WI38 (cell line): ENCODE results near the gene EIF5A.
A peak's percentile ranks its signal among the peaks of the same experiment; 100 is the strongest.

ENCODE experiments used
- H3K4me3 ChIP-seq: 2 replicates; pipeline ENCODE4 v1.5.1; 2011; ENCODE audit warnings: low read depth, mild to moderate bottlenecking, control low read depth, low read length
- TF ChIP-seq, protein P1 (sequence below): IDR thresholded peaks from 2 replicates; pipeline ENCODE4 v1.5.1; 2012; ENCODE audit warnings: low read depth, mild to moderate bottlenecking, control low read depth, low read length

The EIF5A gene

DNA sequence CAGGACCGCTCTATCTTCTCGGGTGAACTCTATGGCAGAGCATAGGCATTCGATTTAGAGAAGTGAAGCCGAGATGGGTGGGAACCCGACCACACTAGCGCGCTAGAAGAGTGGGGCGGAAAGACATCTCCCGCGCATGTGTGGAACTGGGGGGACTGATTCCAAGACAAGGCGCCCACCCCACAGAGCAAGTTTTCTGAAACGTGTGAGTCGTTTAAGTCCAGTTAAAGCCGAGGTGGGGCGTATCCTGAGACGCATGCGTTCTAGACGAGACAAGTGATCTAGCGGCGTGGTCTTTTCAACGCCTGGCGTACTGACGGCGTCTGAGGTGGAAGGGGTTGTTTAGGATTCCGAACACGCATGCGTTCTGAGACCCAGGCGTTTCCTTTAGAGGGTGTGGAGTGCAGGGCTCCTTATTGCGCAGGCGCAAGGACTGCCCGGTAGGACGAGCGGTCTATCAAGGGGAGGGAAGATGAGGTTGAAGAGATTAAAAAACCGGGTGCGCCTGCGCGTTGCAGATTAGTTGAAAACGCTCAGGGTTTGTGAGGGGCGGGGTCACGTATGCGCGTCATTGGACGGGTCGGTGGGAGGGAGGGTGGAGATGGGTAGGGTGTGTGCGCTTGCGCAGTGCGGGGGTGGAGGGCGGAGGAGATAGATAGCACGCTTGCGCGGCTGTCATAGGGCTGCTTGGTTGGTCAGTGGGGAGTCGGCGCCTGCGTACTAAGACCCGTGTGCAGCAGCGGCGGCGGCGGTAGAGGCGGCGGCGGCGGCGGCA, at the start of gene EIF5A:
Gene EIF5A, plus strand, starts transcription at position 718 of the 775 bp plus-strand sequence. CDS start 2,008 bp downstream, outside the sequence.
- peak within 1 kb of the TSS; percentile 98 for H3K4me3 ChIP-seq
- TF ChIP-seq, protein P1, sequence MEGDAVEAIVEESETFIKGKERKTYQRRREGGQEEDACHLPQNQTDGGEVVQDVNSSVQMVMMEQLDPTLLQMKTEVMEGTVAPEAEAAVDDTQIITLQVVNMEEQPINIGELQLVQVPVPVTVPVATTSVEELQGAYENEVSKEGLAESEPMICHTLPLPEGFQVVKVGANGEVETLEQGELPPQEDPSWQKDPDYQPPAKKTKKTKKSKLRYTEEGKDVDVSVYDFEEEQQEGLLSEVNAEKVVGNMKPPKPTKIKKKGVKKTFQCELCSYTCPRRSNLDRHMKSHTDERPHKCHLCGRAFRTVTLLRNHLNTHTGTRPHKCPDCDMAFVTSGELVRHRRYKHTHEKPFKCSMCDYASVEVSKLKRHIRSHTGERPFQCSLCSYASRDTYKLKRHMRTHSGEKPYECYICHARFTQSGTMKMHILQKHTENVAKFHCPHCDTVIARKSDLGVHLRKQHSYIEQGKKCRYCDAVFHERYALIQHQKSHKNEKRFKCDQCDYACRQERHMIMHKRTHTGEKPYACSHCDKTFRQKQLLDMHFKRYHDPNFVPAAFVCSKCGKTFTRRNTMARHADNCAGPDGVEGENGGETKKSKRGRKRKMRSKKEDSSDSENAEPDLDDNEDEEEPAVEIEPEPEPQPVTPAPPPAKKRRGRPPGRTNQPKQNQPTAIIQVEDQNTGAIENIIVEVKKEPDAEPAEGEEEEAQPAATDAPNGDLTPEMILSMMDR, result no peak

DNA sequence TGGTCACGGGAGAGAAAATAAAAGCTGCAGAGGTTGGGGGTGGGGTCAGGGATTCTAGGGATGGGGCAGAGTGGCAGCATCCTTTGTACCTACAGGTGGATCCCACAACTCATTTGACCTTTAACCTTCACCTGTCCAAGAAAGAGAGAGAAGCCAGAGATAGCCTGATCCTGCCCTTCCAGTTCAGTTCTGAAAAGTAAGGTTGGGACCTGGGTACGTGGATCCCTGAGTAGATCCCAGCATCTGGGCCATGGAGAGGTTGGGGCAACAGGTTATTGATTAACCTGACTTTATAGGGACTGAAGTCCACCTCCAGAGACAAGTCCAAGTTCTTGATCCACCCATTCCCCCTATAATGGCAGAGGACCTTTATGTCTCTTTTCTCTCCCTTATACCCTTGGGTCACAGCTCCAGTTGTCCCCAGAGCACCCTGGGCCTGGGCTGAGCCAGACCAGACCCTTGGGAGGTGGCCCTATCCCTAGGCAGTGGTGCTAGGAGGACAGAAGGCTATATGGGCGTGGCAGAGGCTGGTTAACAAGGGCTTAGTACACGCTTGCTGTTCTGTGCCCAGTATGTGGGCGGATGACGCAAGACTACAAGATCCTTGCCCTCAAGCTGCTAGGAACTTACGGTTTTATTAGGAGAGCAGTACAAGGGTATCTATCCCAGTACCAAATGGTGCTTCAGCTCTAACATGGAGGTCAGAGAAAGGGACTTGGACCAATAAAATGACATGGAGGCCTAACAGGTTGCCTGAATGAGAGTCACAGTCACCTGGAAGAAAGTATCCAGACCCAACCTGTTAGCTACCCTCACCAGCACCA, 48.5 kb upstream of the EIF5A start:
- TF ChIP-seq, protein P1, result no peak
- no peak overlapping the region for H3K4me3 ChIP-seq

GRCh38 chr17:7259555-7259889, 47.9 kb upstream of the EIF5A start:
- no peak overlapping the region for H3K4me3 ChIP-seq

GRCh38 chr17:7260151-7260550, 47.3 kb upstream of the EIF5A start:
- no peak overlapping the region for H3K4me3 ChIP-seq
- TF ChIP-seq, protein P1, result no peak

More at GRCh38 chr17:7259555-7259889, 47.9 kb upstream of the EIF5A start:
- TF ChIP-seq, protein P1, result no peak

GRCh38 chr17:7260651-7261378, 46.6 kb upstream of the EIF5A start:
- TF ChIP-seq, protein P1, result no peak
- H3K4me3 ChIP-seq, result no peak overlapping the region

DNA sequence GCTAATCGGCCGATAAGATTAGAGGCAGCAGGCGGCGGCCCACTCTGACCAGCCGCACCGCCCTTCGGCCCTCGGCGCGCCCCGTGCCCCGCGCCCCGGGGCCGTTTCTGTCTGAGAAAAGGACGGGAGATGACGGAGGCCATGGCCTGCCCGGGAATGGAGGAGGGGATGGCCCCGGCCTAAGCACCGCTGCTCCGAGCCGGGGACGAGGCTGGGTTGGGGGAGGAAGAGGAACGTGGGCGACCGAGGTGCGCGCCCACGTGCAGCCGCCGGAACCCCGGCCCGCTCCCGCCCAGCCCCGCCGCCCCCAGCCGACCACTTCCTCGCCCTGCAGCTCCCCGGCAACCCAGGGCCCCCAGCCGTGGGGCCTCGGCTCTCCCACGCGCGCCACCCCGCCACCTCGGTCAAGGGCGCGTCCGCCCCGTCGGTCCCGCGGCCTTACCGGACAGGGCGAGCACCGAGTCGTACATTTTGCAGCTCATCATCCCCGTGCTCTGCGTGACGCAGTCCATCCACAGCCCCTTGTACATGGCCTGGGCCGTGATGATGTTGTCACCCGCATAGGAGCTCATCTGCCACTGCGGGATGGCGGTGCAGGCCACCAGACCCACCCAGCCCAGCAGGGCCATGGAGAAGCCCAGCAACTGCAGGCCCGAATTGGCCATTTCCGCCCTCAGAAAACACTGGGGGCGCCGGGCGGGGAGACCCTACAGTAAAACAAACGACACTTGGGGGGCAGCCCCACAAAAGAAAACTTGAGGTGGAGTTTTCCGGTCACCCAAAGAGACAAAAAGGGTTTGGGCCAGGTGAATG, 45.8 kb upstream of the EIF5A start:
- H3K4me3 ChIP-seq, result no peak overlapping the region
- TF ChIP-seq, protein P1, result no peak
